Frontal cortex (tissue), 4 donors: ENCODE measurements around the gene THSD7B. TPM values are rescaled to one million over a fixed set of nuclear protein-coding genes. Genes with fewer than 3 reads are reported as not detected.
"Not testable (repeated sequence)": the region's sequence is repeated elsewhere in the genome, so short reads cannot be mapped to it uniquely, and the experiment has no call there.

Experiments
- DNase-seq, 2 donors: peaks; one replicate each; pipeline ENCODE4 v3.0.0; 2012; ENCODE audit warnings: low spot score in 2 of 2
- FAIRE-seq: peaks from 2 replicates; lab custom pipeline; 2012; peaks lifted over from hg19 to GRCh38; lab: Jason Lieb, UNC
- total RNA-seq: library from RNA; depleted of rRNA; stranded (reverse); fragments of >200 nt; gene quantifications from one replicate; pipeline ENCODE4 v1.2.3, GENCODE V29; 2014
- donor health status: control.
- donor health status: control.
- donor health status: control.

Gene THSD7B
- total RNA-seq, 1 donor from 2014 or later = 13.9 TPM

GRCh38 chr2:137298377-137298776 is 533.0 kb downstream of the THSD7B start:
- FAIRE-seq = no peak
- DNase-seq = no peak

- no peak for DNase-seq
These were observed 535.6 kb downstream of the THSD7B start for GRCh38 chr2:137300987-137301386.

DNA sequence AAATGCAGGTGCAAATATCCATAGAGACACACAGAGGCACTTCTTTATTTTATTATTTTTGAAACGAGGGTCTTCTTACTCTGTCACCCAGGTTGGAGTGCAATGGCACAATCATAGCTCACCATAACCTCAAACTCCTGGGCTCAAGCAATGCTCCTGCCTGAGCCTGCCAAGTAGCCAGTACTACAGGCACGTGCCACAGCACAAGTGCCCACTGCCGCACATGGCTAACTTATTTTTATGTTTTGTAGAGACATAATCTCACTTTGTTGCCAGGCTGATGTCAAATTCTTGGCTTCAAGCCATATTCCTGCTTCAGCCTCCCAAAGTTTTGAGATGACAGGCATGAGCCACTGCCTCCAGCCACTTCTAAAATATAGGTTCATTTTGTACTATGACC is 537.6 kb downstream of the THSD7B start:
- DNase-seq (no peak), FAIRE-seq (no peak)

More at GRCh38 chr2:137300987-137301386, 535.6 kb downstream of the THSD7B start:
- FAIRE-seq = no peak

DNA sequence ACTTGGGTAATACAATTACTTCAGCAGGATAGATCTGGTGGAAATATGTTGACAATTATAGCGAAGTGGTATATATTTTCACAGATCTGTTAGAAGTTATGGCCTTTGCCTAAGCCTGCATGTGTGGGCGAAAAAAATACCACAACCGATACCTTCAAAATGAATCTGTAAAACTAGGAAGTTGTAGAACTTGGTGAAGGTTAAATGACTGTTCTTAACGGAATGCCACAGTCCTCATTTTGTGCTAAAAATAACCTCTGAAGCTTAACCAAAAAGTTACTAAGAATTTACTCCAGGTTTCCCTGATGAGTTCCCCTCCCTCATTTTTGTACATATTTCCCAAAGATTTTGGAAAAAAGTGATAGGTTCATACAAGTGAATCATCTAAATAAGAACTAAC is 550.7 kb downstream of the THSD7B start:
- FAIRE-seq = no peak

DNA sequence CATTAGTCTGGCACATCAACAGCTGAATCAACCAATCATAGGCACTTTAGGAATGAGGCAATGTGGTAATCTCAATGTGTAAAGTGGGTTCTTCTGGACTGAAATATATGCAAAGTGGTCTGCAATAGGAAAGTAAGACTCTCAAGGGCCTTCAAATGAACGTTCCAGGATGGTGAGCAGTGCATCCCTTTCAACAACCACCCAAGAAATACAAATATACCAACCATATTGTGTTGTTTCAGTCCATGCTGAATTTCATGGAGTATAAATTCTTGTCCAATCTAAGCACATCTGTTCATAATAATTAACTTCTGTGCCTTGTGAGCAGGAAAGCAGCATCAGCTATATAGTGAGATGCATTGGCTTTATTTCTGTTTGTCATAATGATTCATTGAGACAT is 556.2 kb downstream of the THSD7B start:
- DNase-seq = no peak
- no peak for FAIRE-seq

More for the DNA sequence above, 550.7 kb downstream of the THSD7B start:
- DNase-seq = no peak

- not testable (repeated sequence) for DNase-seq, FAIRE-seq
These were observed 566.2 kb downstream of the THSD7B start for GRCh38 chr2:137331562-137331961.

GRCh38 chr2:137333386-137334165 is 568.2 kb downstream of the THSD7B start:
- FAIRE-seq (no peak), DNase-seq (no peak)

- FAIRE-seq (no peak), DNase-seq (no peak)
These were observed 570.7 kb downstream of the THSD7B start for GRCh38 chr2:137336067-137336466.

- DNase-seq = no peak
- FAIRE-seq = no peak
These were observed 573.7 kb downstream of the THSD7B start for GRCh38 chr2:137339051-137339450.

- DNase-seq (no peak), FAIRE-seq (no peak)
These were observed 580.6 kb downstream of the THSD7B start for GRCh38 chr2:137345994-137346393.

GRCh38 chr2:137348301-137348700 is 583.0 kb downstream of the THSD7B start:
- no peak for FAIRE-seq
- no peak for DNase-seq

GRCh38 chr2:137357634-137358033 is 592.3 kb downstream of the THSD7B start:
- FAIRE-seq = no peak

GRCh38 chr2:137367361-137367760 is 602.0 kb downstream of the THSD7B start:
- FAIRE-seq (no peak), DNase-seq (no peak)

More at GRCh38 chr2:137357634-137358033, 592.3 kb downstream of the THSD7B start:
- no peak for DNase-seq

DNA sequence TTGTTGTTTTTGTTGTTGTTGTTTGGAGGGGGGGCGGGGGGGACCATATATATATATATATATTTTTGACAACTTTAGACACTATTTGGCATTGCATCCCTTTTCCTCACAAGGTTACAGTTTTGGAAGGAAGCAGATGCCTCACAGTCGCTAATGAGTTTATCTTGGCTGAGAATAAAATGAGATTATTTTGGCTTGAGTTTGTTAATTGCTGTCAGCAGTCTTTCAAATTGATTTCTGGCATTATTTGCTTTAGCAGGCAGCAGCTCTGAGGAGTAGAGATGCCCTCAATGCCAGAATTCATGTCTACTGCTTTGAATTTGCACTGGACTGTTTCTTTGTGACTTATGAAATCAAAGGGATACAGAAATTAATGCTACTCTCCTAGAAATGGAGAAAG is 603.8 kb downstream of the THSD7B start:
- no peak for DNase-seq
- FAIRE-seq = no peak

DNA sequence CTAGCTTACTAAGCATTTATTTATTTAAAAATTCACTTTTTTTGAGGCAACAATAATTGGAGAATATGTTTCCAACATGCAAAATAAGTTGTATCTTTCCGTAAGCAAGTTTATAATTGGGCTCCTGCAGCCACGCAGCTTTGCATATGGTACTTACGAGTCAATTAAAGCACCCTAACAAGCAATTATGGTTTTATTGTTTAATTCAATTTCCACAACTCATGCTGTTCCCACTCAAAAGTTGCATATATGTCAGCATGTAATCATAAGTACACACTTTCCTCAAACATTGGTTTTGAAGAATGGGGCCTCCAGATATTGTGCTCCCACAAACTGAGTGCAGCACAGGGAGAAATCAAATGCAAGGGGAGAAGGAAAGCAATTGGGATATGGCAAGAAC is 613.8 kb downstream of the THSD7B start:
- FAIRE-seq = no peak
- no peak for DNase-seq

DNA sequence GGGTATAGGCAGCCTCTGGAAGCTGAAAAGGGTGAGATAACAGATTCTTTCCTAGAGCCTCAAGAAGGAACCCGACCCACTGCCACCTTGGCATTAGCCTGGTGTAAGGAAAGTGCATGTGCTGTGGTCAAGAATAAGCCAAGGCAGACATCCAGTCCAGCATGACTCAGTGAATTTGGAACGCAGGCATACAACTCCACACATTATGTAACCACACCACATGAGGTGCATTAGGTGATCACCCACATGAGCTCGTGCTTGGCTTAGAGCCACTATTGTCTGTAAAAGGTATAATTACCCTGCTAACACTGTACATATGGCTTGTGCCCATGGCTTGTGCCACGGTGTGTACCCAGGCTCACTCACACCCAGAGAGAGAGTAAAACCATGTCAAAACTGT is 615.3 kb downstream of the THSD7B start:
- FAIRE-seq (no peak), DNase-seq (no peak)

DNA sequence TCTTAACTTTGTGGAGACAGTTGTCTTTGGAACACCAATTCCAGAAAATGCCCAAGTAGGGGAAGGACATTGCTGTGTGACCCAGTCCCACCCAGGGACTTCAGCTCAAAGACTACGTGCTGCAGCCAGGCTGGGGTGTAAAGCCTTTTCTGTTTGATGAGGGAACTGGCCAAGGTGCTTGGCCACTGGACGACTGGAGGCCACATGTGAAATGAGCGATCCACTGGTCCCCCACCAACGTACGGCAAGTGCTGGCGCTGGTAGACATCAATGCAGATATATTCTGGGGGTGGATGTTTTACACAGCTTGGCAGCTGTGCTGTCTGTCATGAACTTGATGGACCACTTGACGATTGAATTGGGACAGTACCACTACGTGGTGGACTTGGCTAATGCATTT is 616.4 kb downstream of the THSD7B start:
- no peak for FAIRE-seq

GRCh38 chr2:137383391-137383790 is 618.0 kb downstream of the THSD7B start:
- no peak for FAIRE-seq
- DNase-seq = no peak

More for the DNA sequence above, 616.4 kb downstream of the THSD7B start:
- no peak for DNase-seq

- no peak for DNase-seq
- FAIRE-seq = no peak
These were observed 621.7 kb downstream of the THSD7B start for GRCh38 chr2:137387044-137387443.

GRCh38 chr2:137405496-137405895 is 640.2 kb downstream of the THSD7B start:
- DNase-seq (no peak), FAIRE-seq (no peak)

DNA sequence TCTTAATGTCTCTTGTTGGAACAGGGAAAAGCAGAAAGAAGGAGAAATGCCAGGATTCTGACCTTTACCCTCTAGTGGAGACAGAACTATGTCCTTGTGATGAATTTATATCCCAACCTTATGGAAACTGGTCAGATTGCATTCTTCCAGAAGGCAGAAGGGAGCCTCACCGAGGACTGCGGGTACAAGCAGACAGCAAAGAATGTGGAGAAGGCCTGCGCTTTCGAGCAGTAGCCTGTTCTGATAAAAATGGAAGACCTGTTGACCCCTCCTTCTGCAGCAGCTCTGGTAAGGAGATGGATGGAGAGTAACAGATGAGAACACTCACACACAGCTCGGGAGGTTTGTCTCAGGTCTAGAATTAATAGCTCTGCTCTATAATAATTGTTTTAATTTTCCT is 646.2 kb downstream of the THSD7B start:
- FAIRE-seq = no peak

GRCh38 chr2:137420744-137421143 is 655.4 kb downstream of the THSD7B start:
- no peak for FAIRE-seq

More for the DNA sequence above, 646.2 kb downstream of the THSD7B start:
- no peak for DNase-seq

More at GRCh38 chr2:137420744-137421143, 655.4 kb downstream of the THSD7B start:
- no peak for DNase-seq
